Left lung (tissue), 10 donors: Measurements from ENCODE around the gene NMRAL1. TPM values are rescaled to one million over a fixed set of nuclear protein-coding genes. Genes with fewer than 3 reads are reported as not detected.

Experiments used
- ATAC-seq: fragments of 200-7000 bp; cut with Tn5 transposase; one replicate; pipeline ENCODE4 v1.9.1; 2020; ENCODE audit warnings: moderate library complexity
- DNase-seq, 4 donors: peaks; one replicate each; pipeline ENCODE4 v3.0.0-alpha.2; 2013 to 2020
- H3K27ac ChIP-seq, 2 donors: fragments of 200-600 bp; sonication (generic) in 1 of 2; one replicate each; pipeline versions ENCODE4 v1.5.0 to v1.8.0; 2020 to 2021
- H3K27me3 ChIP-seq, 2 donors: fragments of 200-600 bp; sonication (generic) in 1 of 2; one replicate each; pipeline versions ENCODE4 v1.5.0 to v1.8.0; 2020 to 2021
- H3K36me3 ChIP-seq, 2 donors: fragments of 200-600 bp; sonication (generic) in 1 of 2; one replicate each; pipeline versions ENCODE4 v1.5.0 to v1.8.0; 2020 to 2021
- H3K4me1 ChIP-seq, 2 donors: fragments of 200-600 bp; one replicate each; pipeline ENCODE4 v1.8.0; 2021
- H3K4me3 ChIP-seq, 2 donors: fragments of 200-600 bp; sonication (generic) in 1 of 2; one replicate each; pipeline versions ENCODE4 v1.5.0 to v1.8.0; 2020 to 2021; ENCODE audit warnings: mild to moderate bottlenecking in 1 of 2
- H3K9me3 ChIP-seq, 2 donors: fragments of 200-600 bp; sonication (generic) in 1 of 2; one replicate each; pipeline versions ENCODE4 v1.5.0 to v1.8.0; 2020 to 2021
- CTCF ChIP-seq, 2 donors: fragments of 200-600 bp; sonication (generic) in 1 of 2; IDR thresholded peaks; one replicate each; pipeline versions ENCODE4 v1.5.0 to v1.8.0; 2021; ENCODE audit warnings: antibody characterized with exemption in 2 of 2
- intact Hi-C, 2 donors: fragments of 100-400 bp; cut with DNase I; formaldehyde crosslinking; loops; one replicate each; pipeline versions ENCODE4 v1.11.2 to v1.14.2; 2022
- polyA plus RNA-seq, 6 donors: library from polyadenylated mRNA; unstranded; fragments of 120-200 nt; gene quantifications; one replicate each; pipeline ENCODE4 v1.2.1, GENCODE V29; 2013; ENCODE audit not compliant: insufficient read length in 6 of 6
- total RNA-seq, 2 donors: library from RNA; stranded (reverse); fragmentation: NEBNext Ultra II Directional; extraction: Animal tissue kit (Norgen Biotek cat#: 25700); gene quantifications; one replicate each; pipeline ENCODE4 v1.2.1, GENCODE V29; 2021
- donor health status: DM: no; HTN: yes; CAD: no.
- donor health status: DM: no; HTN: no; CAD: no.

NMRAL1 gene
- total and polyA plus RNA-seq, 8 donors: 31.4 to 50.0 (median 38.9) TPM

DNA sequence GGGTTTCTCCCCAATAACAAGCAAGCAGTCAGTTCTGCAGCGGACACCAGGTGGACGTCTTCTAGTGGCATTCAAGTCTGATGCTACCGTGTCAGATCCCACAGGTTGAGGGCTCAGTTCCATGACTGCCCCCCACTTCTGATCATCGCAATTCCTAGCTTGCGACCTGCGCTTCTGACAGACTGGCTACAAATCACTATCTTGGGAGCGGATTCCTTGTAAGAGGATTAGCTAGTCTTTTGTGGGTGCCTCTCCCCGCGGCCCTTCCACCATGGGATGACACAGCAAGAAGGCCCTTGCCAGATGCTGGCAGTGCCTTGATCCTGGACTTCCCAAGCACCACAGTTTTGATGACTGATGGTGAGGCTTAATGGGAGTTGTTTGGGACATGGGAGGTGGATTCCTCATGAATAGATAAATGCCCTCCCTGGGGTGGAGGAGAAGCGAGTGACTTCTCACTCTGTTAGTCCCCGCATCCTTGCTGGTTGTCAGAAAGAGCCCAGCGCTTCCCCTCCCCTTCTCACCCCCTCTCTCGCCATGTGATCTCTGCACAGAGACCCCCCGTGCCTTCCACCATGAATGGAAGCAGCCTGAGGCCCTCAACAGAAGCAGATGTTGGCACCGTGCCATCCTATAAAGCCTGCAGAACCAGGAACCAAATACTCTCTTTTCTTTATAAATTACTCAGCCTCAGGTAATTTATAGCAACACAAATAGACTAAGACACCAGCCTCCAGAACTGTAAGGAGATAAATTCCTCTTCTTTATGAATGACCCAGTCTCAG, 45.0 kb upstream of the NMRAL1 start:
- H3K4me3 ChIP-seq: no peak overlapping the region
- no peak overlapping the region for H3K27ac ChIP-seq
- H3K36me3 ChIP-seq: peaks cover 0 to 3% of the 10 kb centered on the region in 2 donors
- DNase-seq (no peak), ATAC-seq (no peak)
- TF ChIP-seq CTCF (IDR thresholded peaks at IDR 0.05): no peak
- no peaks in the 10 kb centered on the region for H3K27me3 ChIP-seq
- peaks cover 9 to 38% of the 10 kb centered on the region in 2 donors for H3K4me1 ChIP-seq
- no peaks in the 10 kb centered on the region for H3K9me3 ChIP-seq
- intact Hi-C loops: loop anchor here in 1 of 2 donors (10.0 kb wide), 1 partner anchor 65 kb away; no protein-coding TSS in a partner anchor

GRCh38 chr16:4517812-4518680, 43.6 kb upstream of the NMRAL1 start:
- intact Hi-C loops: loop anchor here in 1 of 2 donors (10.0 kb wide), 1 partner anchor 67 kb away; no protein-coding TSS in a partner anchor
- Histone ChIP-seq H3K4me1 (peaks cover 22 to 47% of the 10 kb centered on the region in 2 donors), H3K27me3 (no peaks in the 10 kb centered on the region), H3K36me3 (peaks cover 0 to 10% of the 10 kb centered on the region in 2 donors), H3K9me3 (no peaks in the 10 kb centered on the region), H3K4me3 (no peak overlapping the region), H3K27ac (no peak overlapping the region)
- ATAC-seq (peak; percentile 34), DNase-seq (peak in 1 of 4 donors; percentile 63)
- peak in 1 of 2 donors; percentile 35 for TF ChIP-seq CTCF (IDR thresholded peaks at IDR 0.05)

DNA sequence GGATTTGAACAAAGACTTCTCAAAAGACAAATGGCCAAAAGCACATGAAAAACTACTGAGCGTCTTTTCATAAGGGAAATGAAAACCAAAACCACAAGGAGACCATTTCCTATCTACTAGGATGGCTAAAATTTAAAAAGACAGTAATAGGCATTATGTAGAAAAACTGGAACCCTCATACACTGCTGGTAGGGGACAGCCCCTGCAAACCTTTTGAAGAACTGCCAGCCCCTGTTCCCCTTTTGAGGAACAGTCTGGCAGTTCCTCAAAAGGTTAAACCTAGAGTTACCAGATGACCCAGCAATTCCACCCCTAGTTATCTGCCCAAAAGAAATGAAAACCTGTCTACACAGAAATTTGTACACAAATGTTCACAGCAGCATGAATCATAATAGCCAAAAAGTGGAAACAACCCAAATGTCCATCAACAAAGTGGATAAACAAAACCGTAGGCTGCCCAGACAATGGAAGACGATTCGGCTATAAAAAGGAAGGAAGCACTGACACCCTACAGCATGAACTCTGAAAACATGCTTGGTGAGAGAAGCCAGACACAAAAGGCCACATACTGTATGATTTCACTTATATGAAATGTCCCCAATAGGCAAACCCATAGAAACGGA, 41.3 kb upstream of the NMRAL1 start:
- no peaks in the 10 kb centered on the region for H3K27me3 ChIP-seq
- H3K4me1 ChIP-seq: peaks cover 22 to 53% of the 10 kb centered on the region in 2 donors
- no peaks in the 10 kb centered on the region for H3K9me3 ChIP-seq
- intact Hi-C loops: loop anchor here in 1 of 2 donors (10.0 kb wide), 1 partner anchor 69 kb away; no protein-coding TSS in a partner anchor
- TF ChIP-seq CTCF (IDR thresholded peaks at IDR 0.05): no peak
- DNase-seq: no peak
- H3K36me3 ChIP-seq: peaks cover 0 to 30% of the 10 kb centered on the region in 2 donors
- no peak overlapping the region for H3K4me3 ChIP-seq
- ATAC-seq: peak; percentile 43
- H3K27ac ChIP-seq: peak overlapping the region; percentile 40 to 75

- Histone ChIP-seq H3K27ac (peak overlapping the region; percentile 40 to 75), H3K4me3 (no peak overlapping the region), H3K4me1 (peaks cover 22 to 57% of the 10 kb centered on the region in 2 donors), H3K27me3 (no peaks in the 10 kb centered on the region), H3K36me3 (peaks cover 0 to 41% of the 10 kb centered on the region in 2 donors), H3K9me3 (no peaks in the 10 kb centered on the region)
- intact Hi-C loops: loop anchor here in 1 of 2 donors (10.0 kb wide), 1 partner anchor 70 kb away; no protein-coding TSS in a partner anchor
- TF ChIP-seq CTCF (IDR thresholded peaks at IDR 0.05): no peak
- DNase-seq (no peak), ATAC-seq (peak; percentile 4)
These were observed 40.2 kb upstream of the NMRAL1 start for GRCh38 chr16:4514606-4515005.
